GM21367 (cell line): ENCODE measurements around the gene NRXN3.

ENCODE experiments used
- ATAC-seq: cut with Tn5 transposase; IDR thresholded peaks from one replicate; pipeline ENCODE4 v1.9.1; 2021; ENCODE audit not compliant: unreplicated experiment

NRXN3 gene

GRCh38 chr14:79483477-79484388 lies 1313.6 kb downstream of the NRXN3 start:
- ATAC-seq: no peak

- ATAC-seq: no peak
Observed at GRCh38 chr14:79487632-79488031, 1317.5 kb downstream of the NRXN3 start.

GRCh38 chr14:79491161-79491560 lies 1321.0 kb downstream of the NRXN3 start:
- ATAC-seq: no peak

GRCh38 chr14:79493081-79493645 lies 1323.0 kb downstream of the NRXN3 start:
- ATAC-seq: no peak

GRCh38 chr14:79496701-79497100 lies 1326.5 kb downstream of the NRXN3 start:
- no peak for ATAC-seq

- no peak for ATAC-seq
Observed at GRCh38 chr14:79500489-79500888, 1330.3 kb downstream of the NRXN3 start.

GRCh38 chr14:79502136-79502750 lies 1332.1 kb downstream of the NRXN3 start:
- ATAC-seq: no peak

- no peak for ATAC-seq
Observed at GRCh38 chr14:79502751-79503148, 1332.6 kb downstream of the NRXN3 start.

GRCh38 chr14:79510659-79511058 lies 1340.5 kb downstream of the NRXN3 start:
- no peak for ATAC-seq

- no peak for ATAC-seq
Observed at GRCh38 chr14:79511146-79511545, 1341.0 kb downstream of the NRXN3 start.

GRCh38 chr14:79513446-79513845 lies 1343.3 kb downstream of the NRXN3 start:
- ATAC-seq: no peak

- ATAC-seq: no peak
Observed at GRCh38 chr14:79514700-79515099, 1344.5 kb downstream of the NRXN3 start.

- ATAC-seq: no peak
Observed at GRCh38 chr14:79515158-79515557, 1345.0 kb downstream of the NRXN3 start.

- no peak for ATAC-seq
Observed at GRCh38 chr14:79516009-79516408, 1345.8 kb downstream of the NRXN3 start.

GRCh38 chr14:79525416-79525815 lies 1355.2 kb downstream of the NRXN3 start:
- ATAC-seq: no peak

GRCh38 chr14:79528828-79529416 lies 1358.7 kb downstream of the NRXN3 start:
- no peak for ATAC-seq

GRCh38 chr14:79530555-79530954 lies 1360.4 kb downstream of the NRXN3 start:
- no peak for ATAC-seq

GRCh38 chr14:79534703-79535353 lies 1364.7 kb downstream of the NRXN3 start:
- no peak for ATAC-seq

- ATAC-seq: no peak
Observed at GRCh38 chr14:79540394-79540793, 1370.2 kb downstream of the NRXN3 start.

GRCh38 chr14:79542121-79542520 lies 1371.9 kb downstream of the NRXN3 start:
- ATAC-seq: no peak

- no peak for ATAC-seq
Observed at GRCh38 chr14:79543348-79543747, 1373.2 kb downstream of the NRXN3 start.
